GM12872 (cell line): Measurements from ENCODE around the gene HLCS.

Experiments used
- CTCF ChIP-seq: IDR thresholded peaks from 3 replicates; pipeline ENCODE4 v1.5.1; 2011; ENCODE audit warnings: low read depth, mild to moderate bottlenecking, low read length, moderate library complexity; ENCODE audit not compliant: insufficient read depth

Gene HLCS

GRCh38 chr21:36708286-36709029 lies 258.0 kb downstream of the HLCS start:
- no peak for TF ChIP-seq CTCF

GRCh38 chr21:36707763-36708285 lies 258.6 kb downstream of the HLCS start:
- no peak for TF ChIP-seq CTCF

GRCh38 chr21:36706951-36707762 lies 259.3 kb downstream of the HLCS start:
- TF ChIP-seq CTCF, result no peak

GRCh38 chr21:36706482-36706852 lies 260.0 kb downstream of the HLCS start:
- no peak for TF ChIP-seq CTCF

- TF ChIP-seq CTCF, result peak; percentile 56
Observed at GRCh38 chr21:36705679-36706481, 260.6 kb downstream of the HLCS start.

- TF ChIP-seq CTCF, result no peak
Observed at GRCh38 chr21:36704958-36705678, 261.4 kb downstream of the HLCS start.
